Right kidney (tissue), 1 donor: ENCODE data around the gene SLC24A4.
A peak's percentile ranks its signal among the peaks of the same experiment; 100 is the strongest.

Source experiments
- DNase-seq: peaks from one replicate; pipeline ENCODE4 v3.0.0-alpha.2; 2016

The SLC24A4 gene

DNA sequence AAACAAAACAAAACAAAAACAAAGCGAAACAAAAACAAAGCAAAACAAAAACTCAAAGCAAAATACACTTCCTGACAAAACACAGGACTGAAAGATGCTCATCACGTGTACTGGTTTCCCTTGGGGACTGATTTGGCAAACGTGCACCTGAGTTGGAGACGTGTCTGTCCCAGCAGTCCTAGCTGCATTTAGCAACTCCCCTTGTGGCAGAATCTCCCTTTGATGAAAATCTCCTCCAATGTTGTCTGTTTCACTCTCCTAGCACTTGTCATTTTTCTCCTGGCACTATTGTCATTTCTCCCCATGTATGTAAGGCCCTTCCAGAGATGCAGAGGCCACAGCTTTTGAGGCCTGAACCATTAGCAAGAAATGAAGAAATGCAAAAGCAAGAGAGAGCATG is 6.8 kb upstream of the SLC24A4 start:
- no peak for DNase-seq

DNA sequence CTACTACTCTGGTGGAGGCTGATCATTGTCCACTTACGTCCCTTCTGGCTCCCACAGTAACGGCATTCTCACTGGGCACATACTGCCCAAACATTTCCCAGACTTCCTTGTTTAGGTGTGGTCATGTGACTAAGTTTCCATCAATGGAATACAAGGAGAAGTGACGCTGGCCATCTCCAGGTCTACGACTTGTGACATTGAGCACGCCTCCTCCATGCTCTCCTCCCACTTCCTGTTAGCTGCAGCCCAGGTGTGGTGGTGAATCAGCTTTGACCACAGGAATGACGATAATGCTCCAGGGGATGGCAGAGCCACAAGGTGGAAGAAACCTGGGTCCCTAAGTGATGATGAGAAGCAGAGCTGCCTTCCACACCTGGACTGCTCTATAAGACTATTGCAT is 6.0 kb upstream of the SLC24A4 start:
- no peak for DNase-seq

DNA sequence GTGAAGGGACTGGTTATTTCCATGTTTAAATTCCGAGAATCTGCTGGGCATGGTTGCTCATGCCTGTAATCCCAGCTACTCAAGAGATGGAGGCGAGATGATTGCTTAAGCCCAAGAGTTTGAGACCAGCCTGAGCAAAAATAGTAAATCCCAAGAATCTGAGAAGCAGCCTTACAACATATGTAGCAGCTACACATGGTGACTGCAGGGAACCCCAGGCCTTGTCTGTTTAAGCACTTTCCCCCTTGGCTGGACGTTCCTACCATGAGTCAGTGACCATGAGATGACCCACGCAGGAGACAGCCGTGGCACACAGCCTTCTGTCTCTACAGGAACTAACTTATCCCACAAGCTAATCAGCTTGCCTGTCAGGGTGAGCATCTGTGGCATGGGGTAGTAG is 5.5 kb upstream of the SLC24A4 start:
- DNase-seq: no peak

DNA sequence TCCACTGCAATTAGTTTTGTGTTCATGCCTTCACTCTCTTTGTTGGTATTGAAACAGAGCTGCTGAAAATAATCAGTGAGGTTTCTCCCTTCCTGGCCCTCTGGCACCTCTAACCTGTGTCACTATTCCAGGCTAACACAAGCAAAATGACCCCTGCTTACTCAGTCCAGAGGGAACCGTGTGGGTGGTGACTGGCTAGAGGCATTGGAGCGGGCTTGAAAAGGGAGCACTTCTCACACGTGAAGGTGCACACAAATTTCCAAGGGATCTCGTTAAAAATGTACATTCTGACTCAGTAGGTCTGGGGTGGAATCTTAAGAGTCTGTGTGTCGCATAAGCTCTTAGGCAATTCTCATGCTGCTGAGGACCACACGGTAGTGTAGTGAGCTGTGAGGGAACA is 1.3 kb upstream of the SLC24A4 start:
- peak; percentile 5 for DNase-seq

DNA sequence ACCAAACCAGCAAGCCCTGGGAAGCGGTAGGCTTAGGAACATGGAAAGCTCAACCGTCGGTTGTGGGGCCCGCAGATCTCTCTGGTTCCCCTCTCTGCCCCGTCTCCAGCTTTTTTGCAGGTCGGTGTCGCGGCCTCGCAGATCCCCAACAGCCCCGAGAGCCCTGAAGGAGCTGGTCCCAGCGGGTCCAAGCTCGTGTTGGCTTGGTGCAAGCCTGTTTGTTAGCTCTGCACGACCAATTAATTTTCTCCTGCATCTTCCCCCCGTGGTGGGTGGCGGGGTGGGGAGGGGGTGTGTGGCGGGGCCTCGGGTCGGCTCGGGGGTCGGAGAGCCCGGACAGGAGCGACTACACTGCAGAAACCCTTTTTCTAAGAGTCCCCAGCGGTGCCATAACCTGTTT is 449 bp upstream of the SLC24A4 start:
- no peak for DNase-seq

DNA sequence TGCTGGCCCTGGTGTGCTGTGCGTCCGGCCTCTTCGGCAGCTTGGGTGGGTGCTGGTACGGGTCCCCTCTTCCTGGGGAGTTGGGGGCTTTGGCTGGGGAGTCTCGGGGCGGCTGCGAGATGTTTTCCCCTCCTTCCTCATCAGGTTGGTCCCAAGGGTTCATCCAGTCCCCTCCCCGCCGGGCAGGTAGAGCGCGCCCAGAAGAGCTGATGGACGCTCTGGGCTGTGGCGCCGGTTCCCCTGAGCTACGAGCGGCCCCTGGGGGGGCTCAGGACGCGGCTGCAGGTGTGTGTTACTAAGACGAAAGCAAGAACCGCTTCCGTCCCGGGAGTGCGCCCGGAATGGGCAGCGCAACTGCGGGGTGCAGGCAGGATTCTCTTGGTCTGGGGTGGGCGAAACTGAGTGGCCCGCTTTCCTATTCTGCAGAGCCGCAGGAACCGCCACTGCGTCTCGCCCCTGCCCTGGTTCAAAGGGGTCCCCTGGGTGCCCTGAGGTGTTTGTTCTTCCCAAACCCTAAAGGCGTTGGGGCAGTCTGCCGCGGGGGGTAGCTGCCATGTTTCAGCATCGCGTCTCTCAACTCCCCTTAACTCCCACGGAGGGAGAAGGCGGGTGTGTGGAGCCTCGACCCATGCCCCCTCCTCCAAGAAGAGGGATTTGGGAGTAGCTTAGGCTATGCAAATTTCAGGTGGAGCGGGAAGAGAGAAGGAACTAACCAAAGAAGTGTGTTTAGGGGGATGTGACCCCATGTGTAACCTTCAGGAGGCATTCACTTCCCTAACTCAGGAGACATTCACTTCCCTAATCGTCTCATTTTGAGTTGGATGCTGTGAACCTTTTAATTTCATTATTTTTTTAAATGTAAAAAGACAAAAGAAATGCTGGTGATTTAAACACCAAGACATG is 1.2 kb downstream of the SLC24A4 start:
- DNase-seq: no peak

DNA sequence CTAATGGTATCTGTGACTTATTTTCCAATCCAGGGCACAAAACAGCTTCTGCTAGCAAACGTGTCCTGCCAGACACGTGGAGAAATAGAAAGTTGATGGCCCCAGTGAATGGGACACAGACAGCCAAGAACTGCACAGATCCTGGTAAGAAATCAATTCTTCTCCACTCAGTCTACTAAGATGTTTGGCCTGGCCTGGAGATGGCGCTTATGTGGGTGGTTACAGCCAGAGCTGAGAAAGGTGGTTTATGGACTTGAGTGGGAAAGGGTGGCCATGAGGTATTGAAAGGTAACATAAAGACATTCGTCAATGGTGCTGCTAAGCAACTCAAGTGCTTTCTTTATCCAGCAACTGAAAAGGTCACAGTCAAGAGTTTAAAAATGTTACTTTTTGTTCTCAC is 2.9 kb downstream of the SLC24A4 start:
- DNase-seq: no peak

DNA sequence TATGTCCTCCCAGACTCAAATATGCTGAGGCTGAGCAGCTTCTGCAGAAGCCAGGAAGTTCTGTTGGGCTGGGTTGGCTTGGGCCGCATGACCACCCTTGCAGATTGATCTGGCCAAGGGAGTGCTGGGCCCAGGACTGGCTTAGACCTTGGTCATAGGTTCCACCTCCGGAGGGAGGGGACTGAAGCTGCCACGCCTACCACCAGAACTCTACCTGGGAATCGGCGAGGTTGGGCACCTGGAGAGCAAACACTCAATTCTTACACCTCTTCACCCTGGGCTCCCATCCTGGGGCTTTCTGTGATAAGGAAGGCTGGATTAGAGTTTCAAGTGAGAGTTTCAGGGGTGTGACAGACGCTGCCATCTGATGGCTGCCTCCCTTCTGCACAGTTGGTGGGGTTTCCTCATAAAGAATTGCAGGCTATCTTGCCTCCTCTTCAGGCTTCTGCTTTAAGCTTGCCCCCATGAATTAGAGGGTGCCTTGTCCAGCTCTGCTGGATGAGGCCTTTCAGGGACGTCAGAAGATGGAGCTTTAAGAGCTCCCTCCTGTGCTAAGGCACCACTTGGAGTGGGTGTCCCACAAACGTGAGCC is 5.8 kb downstream of the SLC24A4 start:
- no peak for DNase-seq

DNA sequence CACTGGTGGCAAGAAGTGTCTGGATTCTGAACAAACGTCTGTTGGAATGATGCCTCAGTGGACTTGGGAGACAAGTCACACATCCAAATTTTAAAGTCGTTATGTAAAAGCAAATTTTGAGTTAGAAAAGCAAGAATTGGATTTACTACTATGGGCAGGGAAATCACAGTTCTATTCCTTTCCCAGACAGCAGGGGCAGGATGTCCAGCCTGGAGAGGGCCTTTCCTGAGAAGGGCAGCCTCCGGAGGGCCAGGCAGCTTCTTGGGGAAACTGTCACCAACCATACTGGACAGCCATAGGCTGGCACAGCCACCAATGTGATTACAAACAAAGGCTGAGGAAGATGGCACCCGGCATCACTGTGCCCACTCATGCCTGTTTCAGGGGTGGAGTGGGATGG is 11.1 kb downstream of the SLC24A4 start:
- no peak for DNase-seq

DNA sequence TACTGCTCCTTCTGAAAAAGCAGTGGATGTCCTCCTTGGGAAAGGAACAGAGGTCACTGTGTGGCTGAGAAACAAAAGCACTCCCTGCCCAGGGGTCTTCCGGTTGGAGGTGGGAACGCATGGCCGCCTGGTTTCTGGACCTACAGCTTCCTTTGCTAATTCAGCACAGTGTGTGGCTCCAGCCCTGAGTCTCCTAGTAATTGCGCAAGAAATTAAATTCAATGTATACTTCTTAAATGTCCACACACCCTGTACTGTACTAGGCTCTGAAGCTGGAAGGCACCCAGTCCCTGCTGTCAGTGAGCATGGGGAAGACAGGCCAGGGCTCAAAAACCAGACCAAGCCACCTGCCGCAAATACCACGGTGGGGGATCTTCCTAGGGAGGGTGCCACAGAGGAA is 13.4 kb downstream of the SLC24A4 start:
- no peak for DNase-seq

DNA sequence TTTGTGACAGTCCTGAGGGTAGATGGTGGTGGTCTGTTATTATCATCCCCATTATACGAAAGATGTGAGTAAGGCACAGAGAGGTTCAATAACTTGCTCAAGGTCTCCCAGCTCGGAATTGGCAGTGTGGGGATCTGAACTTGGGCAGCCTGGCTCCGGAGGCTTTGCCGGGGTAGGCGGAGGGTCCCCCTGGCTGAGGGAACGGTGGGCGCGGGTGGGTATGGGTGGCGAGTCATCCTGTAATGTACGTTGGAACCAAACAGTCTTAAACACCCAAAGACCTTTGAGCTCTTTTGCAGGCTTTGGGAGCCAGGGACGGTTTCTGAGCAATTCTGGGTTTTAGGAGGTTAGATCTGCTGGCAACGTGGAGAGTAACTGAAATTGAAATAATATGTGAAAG is 16.5 kb downstream of the SLC24A4 start:
- no peak for DNase-seq

DNA sequence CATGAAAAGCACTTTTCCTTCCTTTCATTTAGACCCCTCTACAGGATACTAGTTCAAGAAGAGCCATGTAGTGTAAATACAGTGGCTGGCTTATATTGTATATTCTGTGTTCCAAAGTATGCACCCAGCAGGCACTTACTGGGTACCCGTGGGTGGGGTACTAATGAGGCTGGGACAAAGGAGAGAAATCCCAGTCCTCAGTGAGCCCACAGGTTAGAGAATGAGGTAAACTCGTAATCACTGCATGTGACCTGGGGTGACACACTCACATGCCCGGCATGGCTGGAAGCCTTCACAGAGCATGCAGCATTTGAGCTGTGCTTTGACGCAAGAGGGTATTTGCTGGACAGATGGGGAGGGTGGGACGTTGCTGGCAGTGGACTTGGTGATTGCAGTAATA is 17.1 kb downstream of the SLC24A4 start:
- DNase-seq: no peak

DNA sequence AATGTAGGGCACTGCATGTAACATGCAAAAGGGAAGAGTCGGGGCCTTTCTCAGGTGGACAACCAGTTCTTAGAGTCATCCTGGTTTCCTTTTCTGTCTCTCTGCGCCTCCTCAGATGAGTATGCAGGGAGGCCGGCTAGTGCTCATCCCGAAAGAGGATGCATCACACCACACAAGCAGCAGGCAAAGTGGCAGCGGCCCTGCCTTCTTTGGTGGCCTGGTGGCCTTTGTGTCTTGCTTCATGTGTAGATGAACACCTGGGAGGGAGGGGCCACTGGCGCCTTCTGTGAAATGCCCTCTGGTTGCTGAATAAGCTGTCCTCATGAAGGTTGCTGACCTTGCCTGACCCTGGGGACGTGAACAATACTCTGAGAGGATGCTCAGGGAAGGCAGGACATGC is 18.0 kb downstream of the SLC24A4 start:
- DNase-seq: no peak

DNA sequence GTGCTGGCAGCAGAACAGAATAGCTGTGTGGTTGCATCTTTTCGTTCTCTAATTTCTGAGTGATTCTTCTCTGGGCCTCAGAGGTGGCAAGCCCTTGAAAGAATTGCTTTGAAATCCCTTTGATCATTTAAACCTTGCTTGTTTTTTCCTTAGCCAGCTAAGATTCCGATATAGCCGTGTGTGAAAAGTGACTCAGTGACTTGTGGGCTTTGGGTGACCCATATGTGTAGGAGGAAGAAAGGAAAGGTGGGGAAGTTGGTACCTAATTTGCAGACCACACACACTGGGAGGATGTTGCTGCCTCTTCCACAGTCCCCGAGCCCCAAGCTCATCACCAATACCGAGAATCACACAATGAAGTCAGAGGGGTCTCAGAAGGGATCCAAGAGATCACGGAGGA is 18.8 kb downstream of the SLC24A4 start:
- no peak for DNase-seq

DNA sequence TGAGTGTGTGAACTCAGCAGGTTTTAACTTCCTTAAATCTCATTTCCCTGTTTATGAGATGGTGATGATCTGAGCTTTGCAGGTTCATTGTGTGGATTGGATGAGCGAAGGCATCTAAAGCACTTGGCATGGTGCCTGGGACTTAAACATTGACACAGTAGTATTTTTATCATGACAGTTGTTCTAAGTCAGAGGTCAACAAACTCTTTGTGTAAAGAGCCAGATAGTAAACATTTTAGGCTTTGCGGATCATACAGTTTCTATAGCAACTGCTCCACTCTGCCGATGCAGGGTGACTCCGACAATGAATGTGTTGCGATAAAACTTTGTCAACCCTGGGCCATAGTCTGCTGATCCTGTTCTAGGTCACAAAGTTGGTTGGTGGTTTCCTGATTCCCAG is 25.2 kb downstream of the SLC24A4 start:
- no peak for DNase-seq

DNA sequence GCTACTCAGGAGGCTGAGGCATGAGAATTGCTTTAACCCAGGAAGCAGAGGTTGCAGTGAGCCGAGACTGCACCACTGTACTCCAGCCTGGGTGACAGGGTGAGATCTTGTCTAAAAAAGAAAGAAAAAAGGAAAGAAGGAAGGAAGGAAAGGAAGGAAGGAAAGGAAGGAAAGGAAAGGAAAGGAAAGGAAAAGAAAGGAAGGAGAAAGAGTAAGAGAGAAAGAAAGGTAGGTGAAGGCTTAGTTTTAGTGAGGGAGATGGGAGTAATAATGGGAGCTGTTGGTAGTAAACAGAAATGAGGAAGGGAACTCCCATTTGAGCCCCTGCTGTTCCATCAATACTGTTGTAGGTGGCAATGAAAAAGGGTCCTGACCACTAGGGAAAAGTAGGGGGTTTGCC is 28.8 kb downstream of the SLC24A4 start:
- no peak for DNase-seq

DNA sequence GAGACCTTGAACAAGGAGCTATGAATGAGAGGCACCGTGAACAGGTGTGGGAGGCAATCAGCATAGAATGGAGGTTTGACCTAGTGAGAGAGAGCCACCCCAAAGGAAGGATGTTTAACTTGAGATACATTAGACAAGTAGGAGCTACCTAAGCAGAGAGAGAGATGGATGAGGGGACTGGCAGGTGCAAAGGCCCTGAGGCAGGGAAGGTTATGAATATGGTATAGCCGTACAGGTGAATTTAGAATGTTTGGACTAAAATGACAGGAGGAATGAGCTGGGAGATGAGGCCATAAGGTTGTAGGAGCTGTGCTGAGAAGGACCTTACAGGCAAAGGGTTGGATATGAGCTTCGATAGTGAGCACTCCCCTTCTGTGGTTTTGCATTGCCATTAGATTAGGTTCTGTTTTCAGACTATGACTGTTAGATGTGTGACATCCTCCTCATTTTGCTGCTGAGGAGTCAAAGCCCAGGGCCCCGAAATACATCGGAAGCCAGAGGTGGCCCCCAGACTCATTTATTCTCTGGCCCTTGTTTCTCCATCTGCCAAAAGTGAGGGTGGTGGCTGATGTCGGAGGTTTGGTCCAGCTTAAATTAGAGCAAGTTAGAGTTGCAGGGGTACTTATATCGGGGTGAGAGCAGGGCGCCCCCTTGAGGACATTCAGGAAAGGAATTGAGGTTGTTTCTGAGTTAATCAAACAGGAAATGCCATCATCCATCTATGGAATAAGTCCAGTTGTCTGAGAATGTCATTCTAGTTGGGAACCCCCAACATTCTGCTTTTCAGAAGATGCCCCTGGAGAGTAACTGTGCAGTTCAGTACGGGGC is 29.4 kb downstream of the SLC24A4 start:
- DNase-seq: no peak

DNA sequence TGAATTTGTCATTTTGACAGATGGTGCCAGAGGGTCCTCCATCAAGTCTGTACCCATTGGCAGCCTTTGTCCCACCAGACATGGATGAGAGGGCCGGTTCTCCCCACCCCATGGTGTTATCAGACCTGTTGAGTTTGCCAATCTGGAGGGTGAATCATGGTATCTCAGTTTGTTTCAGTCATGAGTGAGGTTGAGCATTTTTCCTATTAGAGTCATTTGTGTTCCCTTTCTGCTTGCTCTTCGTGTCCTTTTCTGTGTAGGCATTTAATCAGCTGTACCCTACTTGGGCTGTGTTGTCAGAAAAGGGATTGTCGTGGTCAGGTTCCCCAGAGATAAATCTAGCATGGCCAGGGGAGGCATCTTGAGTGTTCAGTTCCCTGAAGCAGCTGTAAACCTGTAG is 30.5 kb downstream of the SLC24A4 start:
- no peak for DNase-seq

DNA sequence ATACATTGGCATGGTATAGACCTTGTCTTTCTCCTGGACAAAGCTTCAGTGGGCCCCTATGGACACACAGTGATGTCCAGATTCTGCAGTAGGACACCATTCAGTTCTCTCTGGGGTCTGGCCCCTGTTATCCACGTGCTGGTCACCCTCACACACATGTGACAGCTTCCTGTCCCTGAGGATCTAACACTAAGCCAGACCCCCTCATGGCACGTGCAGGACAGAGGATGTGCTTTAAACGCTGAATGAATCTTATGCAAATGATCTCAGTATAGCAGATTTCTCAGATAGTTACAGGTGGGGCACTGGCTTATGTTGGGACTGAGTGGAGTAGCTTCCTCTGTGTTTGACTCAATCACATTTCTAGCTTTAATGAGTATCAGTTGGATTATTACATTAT is 33.7 kb downstream of the SLC24A4 start:
- no peak for DNase-seq

DNA sequence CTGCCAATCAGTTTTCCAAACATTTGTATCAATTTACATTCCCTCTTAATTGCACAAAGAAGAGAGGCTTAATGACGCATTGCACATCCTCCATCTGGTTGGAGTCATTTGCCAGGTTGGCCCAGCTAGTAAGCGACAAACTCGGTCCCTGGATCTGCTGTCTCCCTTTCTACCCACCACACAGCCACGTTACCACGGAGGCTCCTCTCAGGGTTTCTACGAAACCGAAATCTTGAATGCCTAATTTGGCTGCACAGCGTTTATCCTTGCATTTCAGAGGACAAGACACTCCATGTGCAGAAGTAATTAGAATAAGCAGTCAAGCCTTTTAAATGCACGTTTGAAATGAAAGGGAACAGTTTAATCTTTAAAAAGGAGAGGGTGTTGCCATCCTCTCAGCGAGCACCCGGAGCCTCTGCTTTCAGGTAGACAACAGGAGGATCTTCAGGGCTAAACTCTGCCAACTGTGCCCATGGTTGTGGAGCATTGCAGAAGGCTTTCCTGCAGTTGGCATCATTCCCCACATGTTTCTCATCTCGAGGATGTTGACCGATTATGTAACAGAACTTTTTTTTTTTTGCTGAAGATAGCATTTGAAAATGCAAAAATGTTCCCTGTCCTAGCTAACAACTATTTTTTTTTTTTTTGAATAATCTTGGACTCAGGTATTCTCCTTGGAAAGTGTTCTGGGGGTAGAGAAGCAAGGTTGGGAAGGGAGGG is 37.8 kb downstream of the SLC24A4 start:
- no peak for DNase-seq

DNA sequence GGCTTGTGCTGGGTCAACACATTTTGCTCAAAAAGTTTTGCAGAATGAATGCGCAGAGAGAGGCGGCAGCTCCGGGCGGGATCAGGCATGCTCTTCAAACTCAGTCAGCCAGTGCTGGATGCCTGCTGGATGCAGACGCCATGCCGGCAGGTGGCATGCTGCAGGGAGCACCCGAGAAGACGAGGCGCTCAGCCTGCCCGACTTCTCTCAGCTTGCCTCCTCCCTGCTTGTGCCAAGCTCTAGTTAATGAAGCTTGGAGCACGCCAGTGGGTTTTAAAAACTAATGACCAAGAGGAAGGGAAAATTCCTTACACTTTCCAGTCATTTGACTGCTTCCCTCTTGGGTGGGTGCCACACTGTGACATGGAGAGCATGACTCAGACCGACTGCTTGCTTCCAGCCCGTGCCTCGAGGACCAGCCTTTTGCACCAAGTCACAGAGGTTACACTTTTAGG is 39.8 kb downstream of the SLC24A4 start:
- no peak for DNase-seq

DNA sequence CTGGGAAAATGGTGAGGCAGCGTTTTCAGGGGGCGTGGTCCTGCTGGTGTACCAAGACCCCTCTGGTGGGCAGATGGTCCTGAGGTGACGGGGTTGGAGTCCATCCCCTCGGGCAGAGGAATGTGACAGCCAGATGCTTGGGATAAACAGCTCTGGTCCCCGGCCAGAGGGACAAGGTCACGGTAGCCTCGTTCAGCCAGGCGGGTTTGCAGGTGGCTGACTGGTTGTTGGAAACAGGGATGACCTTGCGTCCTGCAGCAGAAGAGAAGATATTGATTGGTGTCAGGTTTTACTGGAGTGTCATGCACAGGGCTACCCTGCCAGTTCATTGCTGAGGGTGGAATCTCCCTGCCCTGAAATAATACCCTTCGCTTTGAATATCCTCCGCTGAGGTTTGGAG is 43.3 kb downstream of the SLC24A4 start:
- no peak for DNase-seq

DNA sequence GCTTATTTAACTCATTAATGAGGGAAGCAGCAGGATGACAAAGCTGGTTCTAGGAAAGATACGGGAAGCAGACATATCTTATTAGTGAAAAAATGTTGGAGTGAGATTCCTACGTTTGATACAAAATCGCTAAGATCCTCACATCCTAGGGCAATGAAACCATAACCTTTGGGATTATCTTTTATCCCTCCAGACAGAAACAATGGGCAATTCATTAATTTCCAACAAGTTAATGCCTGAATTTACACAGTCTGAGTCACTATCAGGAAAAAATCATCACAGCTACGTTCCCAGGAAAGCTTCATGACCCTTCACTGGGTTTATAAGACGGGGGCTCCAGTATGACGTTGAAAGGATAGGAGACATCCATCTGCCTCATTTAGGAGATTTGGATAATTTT is 45.0 kb downstream of the SLC24A4 start:
- DNase-seq: no peak
